GM23338 (cell line): ENCODE data around the gene HMGB4. TPM values are rescaled to one million over a fixed set of nuclear protein-coding genes. Genes with fewer than 3 reads are reported as not detected.

Experiments
- ATAC-seq: fragments of 200-7000 bp; cut with Tn5 transposase; 3 replicates; pipeline ENCODE4 v1.9.1; 2020
- DNase-seq: peaks from one replicate; pipeline ENCODE4 v3.0.0-alpha.2; 2015; ENCODE audit warnings: low spot score
- H2AFZ ChIP-seq: fragments of 200-600 bp; sonication (generic); 2 replicates; pipeline ENCODE4 v1.8.0; 2016; ENCODE audit warnings: antibody characterized with exemption, mild to moderate bottlenecking, moderate library complexity
- H3F3A ChIP-seq: fragments of 200-600 bp; sonication (generic); replicated peaks from 2 replicates; pipeline ENCODE4 v1.8.0; 2017; ENCODE audit warnings: antibody characterized with exemption, mixed run types, low read depth
- H3K27ac ChIP-seq: fragments of 200-600 bp; sonication (generic); 2 replicates; pipeline ENCODE4 v1.6.1; 2016; ENCODE audit warnings: low read depth
- H3K27me3 ChIP-seq: fragments of 200-600 bp; sonication (generic); 2 replicates; pipeline ENCODE4 v1.8.0; 2016; ENCODE audit warnings: mild to moderate bottlenecking, mixed run types, moderate library complexity; ENCODE audit not compliant: insufficient read depth
- H3K36me3 ChIP-seq: fragments of 200-600 bp; sonication (generic); 2 replicates; pipeline ENCODE4 v1.8.0; 2016; ENCODE audit warnings: mild to moderate bottlenecking; ENCODE audit not compliant: insufficient read depth
- H3K4me1 ChIP-seq: fragments of 200-600 bp; sonication (generic); 2 replicates; pipeline ENCODE4 v1.8.0; 2016; ENCODE audit warnings: mild to moderate bottlenecking, moderate library complexity; ENCODE audit not compliant: insufficient read depth
- H3K4me2 ChIP-seq: fragments of 200-600 bp; sonication (generic); 2 replicates; pipeline ENCODE4 v1.7.1; 2017; ENCODE audit warnings: mixed run types
- H3K4me3 ChIP-seq: fragments of 200-600 bp; sonication (generic); 2 replicates; pipeline ENCODE4 v1.6.1; 2016; ENCODE audit warnings: mixed run types
- H3K79me2 ChIP-seq: fragments of 200-600 bp; sonication (generic); replicated peaks from 2 replicates; pipeline ENCODE4 v1.8.0; 2017; ENCODE audit warnings: mild to moderate bottlenecking; ENCODE audit not compliant: insufficient read depth
- H3K9me2 ChIP-seq: fragments of 200-600 bp; sonication (generic); 2 replicates; pipeline ENCODE4 v1.8.0; 2017; ENCODE audit not compliant: insufficient read depth
- H4K20me1 ChIP-seq: fragments of 200-600 bp; sonication (generic); replicated peaks from 2 replicates; pipeline ENCODE4 v1.8.0; 2017; ENCODE audit warnings: mild to moderate bottlenecking; ENCODE audit not compliant: insufficient read depth
- H3K27ac Mint-ChIP-seq: 2 replicates; pipeline ENCODE4 v1.8.0; 2020; ENCODE audit warnings: inconsistent platforms, mild to moderate bottlenecking, moderate library complexity, mixed read lengths
- H3K27me3 Mint-ChIP-seq: 3 replicates; pipeline ENCODE4 v1.8.0; 2022; ENCODE audit warnings: low read depth, mild to moderate bottlenecking, moderate library complexity, mixed read lengths, inconsistent platforms; ENCODE audit not compliant: insufficient read depth, poor library complexity
- H3K36me3 Mint-ChIP-seq: 3 replicates; pipeline ENCODE4 v1.8.0; 2021; ENCODE audit warnings: low read depth, mild to moderate bottlenecking, inconsistent platforms, moderate library complexity, mixed read lengths
- H3K4me1 Mint-ChIP-seq: 3 replicates; pipeline ENCODE4 v1.8.0; 2020; ENCODE audit warnings: mild to moderate bottlenecking, inconsistent platforms, mixed read lengths
- H3K4me3 Mint-ChIP-seq: 3 replicates; pipeline ENCODE4 v1.8.0; 2021; ENCODE audit warnings: moderate library complexity, mild to moderate bottlenecking, inconsistent platforms, mixed read lengths
- H3K9me3 Mint-ChIP-seq: 3 replicates; pipeline ENCODE4 v1.8.0; 2020; ENCODE audit warnings: moderate library complexity, mild to moderate bottlenecking, inconsistent platforms, mixed read lengths
- CREB1 ChIP-seq: fragments of 250-450 bp; sonication (Bioruptor Pico); IDR thresholded peaks from 2 replicates; pipeline ENCODE4 v1.5.0; 2020; ENCODE audit warnings: low read depth, mild to moderate bottlenecking, moderate library complexity
- ETS1 ChIP-seq: IDR thresholded peaks from 2 replicates; pipeline ENCODE4 v1.6.1; 2016; ENCODE audit warnings: antibody characterized with exemption
- JUNB ChIP-seq: IDR thresholded peaks from one replicate; pipeline ENCODE4 v1.6.1; 2016; ENCODE audit warnings: antibody characterized with exemption; ENCODE audit not compliant: unreplicated experiment
- NANOG ChIP-seq: IDR thresholded peaks from 2 replicates; pipeline ENCODE4 v1.6.1; 2016; ENCODE audit warnings: antibody characterized with exemption, borderline replicate concordance
- POLR2AphosphoS5 ChIP-seq: IDR thresholded peaks from 2 replicates; pipeline ENCODE4 v1.6.1; 2016; ENCODE audit warnings: antibody characterized with exemption, low read depth
- REST ChIP-seq: IDR thresholded peaks from one replicate; pipeline ENCODE4 v1.6.1; 2018; ENCODE audit warnings: antibody characterized with exemption; ENCODE audit not compliant: unreplicated experiment
- ZNF462 ChIP-seq: fragments of 250-450 bp; sonication (Bioruptor Pico); IDR thresholded peaks from 2 replicates; pipeline ENCODE4 v1.5.0; 2020; ENCODE audit warnings: mild to moderate bottlenecking, moderate library complexity
- polyA plus RNA-seq: library from polyadenylated mRNA; unstranded; fragments of >200 nt; fragmentation: Nextera tagmentation; extraction: Ambion mirVana; gene quantifications from 2 replicates; pipeline ENCODE4 v1.2.1, GENCODE V29; 2016
- total RNA-seq: library from RNA; depleted of rRNA; stranded (reverse); fragments of >200 nt; shearing (Covaris generic); gene quantifications from 2 replicates; pipeline ENCODE4 v1.2.3, GENCODE V29; 2014

The HMGB4 gene
- total and polyA plus RNA-seq, 2 experiments from 2014 or later = not detected

- no peaks in the 10 kb centered on the region for H3K79me2 ChIP-seq
- no peak overlapping the region for H2AFZ ChIP-seq
- no peaks in the 10 kb centered on the region for H4K20me1 ChIP-seq
- Mint-ChIP-seq H3K27ac (no peak overlapping the region), H3K9me3 (no peaks in the 10 kb centered on the region; the same call in 2 of the 3 replicates), H3K4me3 (no peak overlapping the region), H3K4me1 (no peaks in the 10 kb centered on the region), H3K27me3 (no peaks in the 10 kb centered on the region), H3K36me3 (no peaks in the 10 kb centered on the region; the same call in 2 of the 3 replicates)
- no peak overlapping the region for H3K27ac ChIP-seq
- no peak for DNase-seq
- no peak overlapping the region for H3K4me3 ChIP-seq
- TF ChIP-seq ETS1 (no peak), ZNF462 (CRISPR knock-in tag) (no peak)
- no peaks in the 10 kb centered on the region for H3F3A ChIP-seq
- no peaks in the 10 kb centered on the region for H3K36me3 ChIP-seq
- H3K27me3 ChIP-seq = no peaks in the 10 kb centered on the region
- ATAC-seq = no peak
- H3K4me2 ChIP-seq = no peak overlapping the region
- no peaks in the 10 kb centered on the region for H3K9me2 ChIP-seq
- H3K4me1 ChIP-seq = no peaks in the 10 kb centered on the region
Observed at GRCh38 chr1:33860671-33861070, 3.2 kb upstream of the HMGB4 start.

- no peaks in the 10 kb centered on the region for H3K9me2 ChIP-seq
- no peak overlapping the region for H2AFZ ChIP-seq
- H3K27ac ChIP-seq = no peak overlapping the region
- ATAC-seq (no peak), DNase-seq (no peak)
- H3K79me2 ChIP-seq = no peaks in the 10 kb centered on the region
- H3K4me1 ChIP-seq = peaks cover 24% of the 10 kb centered on the region
- H3K9me3 Mint-ChIP-seq = peaks cover 4% of the 10 kb centered on the region; the same call in 2 of the 3 replicates
- peaks cover 4% of the 10 kb centered on the region for H3K27me3 Mint-ChIP-seq
- no peaks in the 10 kb centered on the region for H3F3A ChIP-seq
- H3K36me3 Mint-ChIP-seq = peaks cover 10% of the 10 kb centered on the region
- H3K27ac Mint-ChIP-seq = no peak overlapping the region
- H3K36me3 ChIP-seq = no peaks in the 10 kb centered on the region
- no peak overlapping the region for H3K4me2 ChIP-seq
- H3K27me3 ChIP-seq = no peaks in the 10 kb centered on the region
- no peak overlapping the region for H3K4me3 Mint-ChIP-seq
- H3K4me1 Mint-ChIP-seq = peaks cover 13% of the 10 kb centered on the region
- H3K4me3 ChIP-seq = no peak overlapping the region
- no peaks in the 10 kb centered on the region for H4K20me1 ChIP-seq
- TF ChIP-seq NANOG (no peak), POLR2AphosphoS5 (no peak), REST (no peak), JUNB (no peak), CREB1 (no peak)
Observed at GRCh38 chr1:33864460-33865389, 846 bp downstream of the HMGB4 start.
